Measurements from ENCODE around the gene CDCP2. TPM values are rescaled to one million over a fixed set of nuclear protein-coding genes. Genes with fewer than 3 reads are reported as not detected.
"Not testable (repeated sequence)": the region's sequence is repeated elsewhere in the genome, so short reads cannot be mapped to it uniquely, and the experiment has no call there.

The CDCP2 gene
- total RNA-seq, 2 experiments from 2014 or later, result 0.18 TPM; not detected in 1

DNA sequence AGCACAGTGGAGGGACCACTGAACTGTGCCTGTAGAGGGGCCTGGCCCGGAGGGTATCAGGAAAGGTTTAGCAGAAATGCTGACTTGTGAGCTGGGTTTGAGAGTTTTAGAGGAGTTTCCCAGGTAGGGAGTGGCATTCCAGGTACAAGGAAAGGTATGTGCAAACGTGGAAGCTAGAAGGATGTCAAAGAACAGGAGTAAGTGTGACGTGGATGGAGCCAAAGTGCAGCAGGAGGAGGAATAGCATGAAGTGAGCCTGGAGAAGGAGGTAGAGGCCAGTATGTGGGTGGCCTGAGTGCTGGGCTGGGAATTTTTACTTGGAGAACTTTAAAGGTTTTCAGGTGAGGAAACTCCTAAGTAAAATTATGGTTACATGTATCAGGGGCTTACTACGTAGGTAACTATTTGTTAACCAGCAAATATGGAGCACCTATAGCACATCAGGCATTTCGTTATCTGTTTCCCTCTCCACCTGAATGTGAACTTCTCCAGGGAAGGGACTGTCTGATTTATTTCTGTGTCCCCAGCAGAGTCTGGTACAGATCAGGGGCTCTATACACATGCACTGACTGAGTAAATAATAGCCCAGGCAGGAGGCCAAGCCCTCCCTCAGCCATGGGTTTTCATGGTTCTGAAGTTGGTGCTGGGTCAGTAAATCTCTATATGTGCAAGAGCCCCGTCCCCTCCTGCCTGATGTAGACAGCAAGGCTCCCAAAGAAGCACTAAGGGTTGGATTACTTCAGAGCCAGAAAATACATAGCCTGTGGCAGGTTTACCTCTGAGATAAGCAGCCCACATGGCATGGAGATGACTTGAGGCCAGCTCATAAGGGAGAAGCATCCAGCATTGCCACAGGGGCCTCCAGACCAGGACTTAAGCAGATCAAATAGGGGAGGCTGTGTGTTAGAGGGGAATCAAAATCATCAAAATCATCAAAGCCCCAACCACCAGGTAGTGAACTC is 43.4 kb downstream of the CDCP2 start:
- ATAC-seq, result no peak
- intact Hi-C loops (cut with micrococcal nuclease), result no loop called here

DNA sequence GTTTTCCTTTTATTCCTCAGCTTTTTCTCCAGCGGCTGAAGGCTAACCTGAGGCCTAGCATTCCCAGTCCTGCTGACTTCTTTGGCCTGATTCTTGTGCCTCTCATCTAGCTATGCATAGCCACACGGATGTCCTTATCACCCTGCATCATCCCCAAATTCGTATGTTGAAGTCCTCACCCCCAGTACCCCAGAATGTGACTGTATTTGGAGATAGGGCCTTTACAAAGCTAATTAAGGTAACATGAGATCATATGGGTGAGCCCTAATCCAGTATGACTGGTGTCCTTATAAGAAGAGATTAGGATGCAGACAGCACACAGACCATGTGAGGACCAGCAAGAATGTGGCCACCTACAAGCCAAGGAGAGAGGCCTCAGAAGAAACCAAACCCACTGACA is 44.6 kb downstream of the CDCP2 start:
- no peaks in the 10 kb centered on the region for H3K9me3 Mint-ChIP-seq
- H3K27me3 Mint-ChIP-seq, result no peaks in the 10 kb centered on the region
- TF ChIP-seq, protein P1, sequence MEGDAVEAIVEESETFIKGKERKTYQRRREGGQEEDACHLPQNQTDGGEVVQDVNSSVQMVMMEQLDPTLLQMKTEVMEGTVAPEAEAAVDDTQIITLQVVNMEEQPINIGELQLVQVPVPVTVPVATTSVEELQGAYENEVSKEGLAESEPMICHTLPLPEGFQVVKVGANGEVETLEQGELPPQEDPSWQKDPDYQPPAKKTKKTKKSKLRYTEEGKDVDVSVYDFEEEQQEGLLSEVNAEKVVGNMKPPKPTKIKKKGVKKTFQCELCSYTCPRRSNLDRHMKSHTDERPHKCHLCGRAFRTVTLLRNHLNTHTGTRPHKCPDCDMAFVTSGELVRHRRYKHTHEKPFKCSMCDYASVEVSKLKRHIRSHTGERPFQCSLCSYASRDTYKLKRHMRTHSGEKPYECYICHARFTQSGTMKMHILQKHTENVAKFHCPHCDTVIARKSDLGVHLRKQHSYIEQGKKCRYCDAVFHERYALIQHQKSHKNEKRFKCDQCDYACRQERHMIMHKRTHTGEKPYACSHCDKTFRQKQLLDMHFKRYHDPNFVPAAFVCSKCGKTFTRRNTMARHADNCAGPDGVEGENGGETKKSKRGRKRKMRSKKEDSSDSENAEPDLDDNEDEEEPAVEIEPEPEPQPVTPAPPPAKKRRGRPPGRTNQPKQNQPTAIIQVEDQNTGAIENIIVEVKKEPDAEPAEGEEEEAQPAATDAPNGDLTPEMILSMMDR (IDR thresholded peaks at IDR 0.05), result no peak
- DNase-seq (no peak), ATAC-seq (no peak)
- CTCF ChIA-PET, result interaction anchor here (0.6 to 1.2 kb wide), 4 partner anchors 18 to 391 kb away, joined by 3 to 4 read pairs (median 3); no protein-coding TSS in a partner anchor
- no peak overlapping the region for H3K27ac Mint-ChIP-seq
- POLR2A ChIA-PET, result no interaction called here
- no peaks in the 10 kb centered on the region for H3K36me3 Mint-ChIP-seq (ENCODE audit: low read depth)
- no peaks in the 10 kb centered on the region for H3K4me1 Mint-ChIP-seq (ENCODE audit: low read depth)
- intact Hi-C loops (cut with micrococcal nuclease), result no loop called here
- no peak overlapping the region for H3K4me3 Mint-ChIP-seq

More for the DNA sequence above, 43.4 kb downstream of the CDCP2 start:
- H3K4me3 Mint-ChIP-seq, result no peak overlapping the region
- DNase-seq, result no peak
- TF ChIP-seq, protein P1 (IDR thresholded peaks at IDR 0.05), result no peak
- ChIA-PET POLR2A (interaction anchor here (0.7 kb wide), 1 partner anchor 72 kb away, joined by 3 read pairs; no protein-coding TSS in a partner anchor), CTCF (no interaction called here)
- no peaks in the 10 kb centered on the region for H3K4me1 Mint-ChIP-seq (ENCODE audit: low read depth)
- no peak overlapping the region for H3K27ac Mint-ChIP-seq
- H3K27me3 Mint-ChIP-seq, result no peaks in the 10 kb centered on the region
- no peaks in the 10 kb centered on the region for H3K9me3 Mint-ChIP-seq
- H3K36me3 Mint-ChIP-seq (ENCODE audit: low read depth), result no peaks in the 10 kb centered on the region

DNA sequence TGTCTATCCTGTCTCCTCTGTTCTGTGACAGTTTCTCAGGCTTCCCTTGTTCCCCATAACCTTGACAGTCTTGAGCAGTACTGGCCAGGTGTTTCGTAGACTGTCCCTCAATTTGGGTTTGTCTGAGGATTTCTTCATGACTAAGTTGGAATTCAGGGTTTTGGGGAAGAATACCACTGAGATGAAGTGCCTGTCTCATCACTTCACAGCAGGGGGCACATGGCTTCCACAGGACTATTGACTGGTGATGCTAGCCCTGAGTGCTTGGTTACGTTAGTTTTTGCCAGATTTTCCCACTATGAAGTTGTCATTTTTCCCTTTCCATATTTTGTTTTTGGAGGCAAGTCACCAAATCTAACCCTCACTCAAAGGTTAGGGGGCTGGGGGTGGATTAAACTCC is 45.7 kb downstream of the CDCP2 start:
- POLR2A ChIA-PET, result no interaction called here
- no peak for DNase-seq
- intact Hi-C loops (cut with micrococcal nuclease), result no loop called here
- TF ChIP-seq, protein P1 (IDR thresholded peaks at IDR 0.05), result no peak
- Mint-ChIP-seq H3K9me3 (no peaks in the 10 kb centered on the region), H3K27ac (no peak overlapping the region), H3K36me3 (ENCODE audit: low read depth) (peaks cover 7% of the 10 kb centered on the region), H3K4me3 (no peak overlapping the region), H3K27me3 (no peaks in the 10 kb centered on the region), H3K4me1 (ENCODE audit: low read depth) (no peaks in the 10 kb centered on the region)
- no peak for ATAC-seq
- CTCF ChIA-PET, result interaction anchor here (1.0 to 1.2 kb wide), 2 partner anchors 383 to 392 kb away, joined by 3 to 4 read pairs; no protein-coding TSS in a partner anchor

DNA sequence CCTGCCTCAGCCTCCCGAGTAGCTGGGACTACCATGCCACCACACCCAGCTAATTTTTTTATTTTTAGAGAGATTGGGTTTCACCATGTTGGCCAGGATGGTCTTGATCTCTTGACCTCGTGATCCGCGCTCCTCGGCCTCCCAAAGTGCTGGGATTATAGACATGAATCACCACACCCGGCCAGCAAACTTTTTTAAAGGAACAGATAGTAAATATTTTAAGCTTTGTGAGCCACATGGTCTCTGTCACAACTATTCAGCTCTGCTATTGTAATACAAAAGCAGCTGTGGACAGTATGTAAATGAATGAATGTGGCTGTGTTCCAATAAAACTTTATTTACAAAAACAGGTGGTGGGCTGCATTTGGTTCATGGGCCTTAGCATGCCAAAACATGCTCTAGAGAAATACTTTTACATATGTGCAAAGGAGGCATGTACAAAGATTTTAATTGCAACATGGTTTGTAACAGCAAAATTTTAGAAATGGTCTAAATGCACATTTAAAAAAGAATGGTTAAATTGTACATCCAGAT is 47.0 kb downstream of the CDCP2 start:
- TF ChIP-seq, protein P1 (IDR thresholded peaks at IDR 0.05), result no peak
- no peaks in the 10 kb centered on the region for H3K4me1 Mint-ChIP-seq (ENCODE audit: low read depth)
- H3K9me3 Mint-ChIP-seq, result no peaks in the 10 kb centered on the region
- ChIA-PET POLR2A (no interaction called here), CTCF (no interaction called here)
- DNase-seq, result no peak
- no peak overlapping the region for H3K4me3 Mint-ChIP-seq
- intact Hi-C loops (cut with micrococcal nuclease), result no loop called here
- H3K36me3 Mint-ChIP-seq (ENCODE audit: low read depth), result peaks cover 16% of the 10 kb centered on the region
- H3K27ac Mint-ChIP-seq, result no peak overlapping the region
- no peaks in the 10 kb centered on the region for H3K27me3 Mint-ChIP-seq
- ATAC-seq, result no peak

DNA sequence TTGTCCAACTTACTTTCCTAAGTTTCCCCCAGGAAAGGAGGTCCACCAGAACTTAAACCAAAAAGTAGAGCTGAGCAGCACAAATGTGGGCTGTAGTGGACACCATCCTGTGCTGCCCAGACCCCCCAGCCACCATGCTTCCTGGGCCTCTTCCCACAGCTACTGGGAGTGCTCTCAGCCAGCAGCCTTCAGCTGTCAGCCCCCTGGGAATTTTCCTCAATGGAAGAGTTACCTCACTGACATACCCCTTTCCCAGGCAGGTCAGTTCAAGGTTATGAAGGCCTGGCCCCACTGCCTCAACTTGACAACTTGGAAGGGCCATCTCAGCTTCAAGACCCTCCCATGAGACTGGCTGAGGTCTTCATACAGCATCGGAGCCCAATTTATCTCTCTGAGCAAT is 47.7 kb downstream of the CDCP2 start:
- ChIA-PET CTCF (interaction anchor here (1.4 kb wide), 1 partner anchor 76 kb away, joined by 4 read pairs; no protein-coding TSS in a partner anchor), POLR2A (no interaction called here)
- Mint-ChIP-seq H3K36me3 (ENCODE audit: low read depth) (peaks cover 21% of the 10 kb centered on the region), H3K27me3 (no peaks in the 10 kb centered on the region), H3K4me3 (no peak overlapping the region), H3K9me3 (no peaks in the 10 kb centered on the region), H3K27ac (no peak overlapping the region), H3K4me1 (ENCODE audit: low read depth) (no peaks in the 10 kb centered on the region)
- TF ChIP-seq, protein P1 (IDR thresholded peaks at IDR 0.05), result no peak
- ATAC-seq, result no peak
- intact Hi-C loops (cut with micrococcal nuclease), result no loop called here
- no peak for DNase-seq

DNA sequence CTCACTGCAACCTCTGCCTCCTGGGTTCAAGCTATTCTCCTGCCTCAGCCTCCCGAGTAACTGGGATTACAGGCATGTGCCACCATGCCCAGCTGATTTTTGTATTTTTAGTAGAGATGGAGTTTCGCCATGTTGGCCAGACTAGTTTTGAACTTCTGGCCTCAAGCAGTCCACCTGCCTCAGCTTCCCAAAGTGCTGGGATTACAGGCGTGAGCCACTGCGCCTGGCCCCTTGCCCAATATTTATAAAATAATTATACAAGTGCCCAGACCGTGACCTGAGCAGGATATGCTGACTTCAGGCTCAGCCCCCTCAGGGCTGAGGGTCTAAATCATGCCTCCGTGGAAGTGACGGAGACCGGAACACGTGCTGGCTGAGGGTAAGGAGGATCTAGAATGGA is 48.2 kb downstream of the CDCP2 start:
- DNase-seq; H3K4me1 Mint-ChIP-seq (ENCODE audit: low read depth); H3K27ac Mint-ChIP-seq; H3K9me3 Mint-ChIP-seq; intact Hi-C loops (cut with micrococcal nuclease); ATAC-seq; H3K4me3 Mint-ChIP-seq; H3K27me3 Mint-ChIP-seq: not testable (repeated sequence)
- POLR2A ChIA-PET, result interaction anchor here (0.9 kb wide), 1 partner anchor 40 kb away, joined by 3 read pairs; no protein-coding TSS in a partner anchor
- peaks cover 21% of the 10 kb centered on the region for H3K36me3 Mint-ChIP-seq (ENCODE audit: low read depth)
- CTCF ChIA-PET, result interaction anchor here (1.4 kb wide), 1 partner anchor 77 kb away, joined by 4 read pairs; no protein-coding TSS in a partner anchor

Measured in activated CD8-positive, alpha-beta T cell treated with anti-CD3 and anti-CD28 coated beads for 36 hours (primary cell).